HG02970 (cell line): ENCODE measurements around the gene KBTBD12.

Experiments
- ATAC-seq: cut with Tn5 transposase; IDR thresholded peaks from one replicate; pipeline ENCODE4 v1.9.1; 2021; ENCODE audit warnings: mild to moderate bottlenecking, moderate library complexity, moderate number of reproducible peaks; ENCODE audit not compliant: unreplicated experiment, low FRiP score

Gene KBTBD12

GRCh38 chr3:127949446-127950055, 34.5 kb downstream of the KBTBD12 start:
- ATAC-seq, result no peak

- ATAC-seq, result no peak
Observed at GRCh38 chr3:127951276-127951675, 36.2 kb downstream of the KBTBD12 start.

GRCh38 chr3:127953091-127954035, 38.3 kb downstream of the KBTBD12 start:
- no peak for ATAC-seq

GRCh38 chr3:127954640-127955039, 39.6 kb downstream of the KBTBD12 start:
- no peak for ATAC-seq

- no peak for ATAC-seq
Observed at GRCh38 chr3:127955728-127956127, 40.7 kb downstream of the KBTBD12 start.

- no peak for ATAC-seq
Observed at GRCh38 chr3:127959041-127959440, 44.0 kb downstream of the KBTBD12 start.

GRCh38 chr3:127959873-127960272, 44.8 kb downstream of the KBTBD12 start:
- no peak for ATAC-seq

- no peak for ATAC-seq
Observed at GRCh38 chr3:127960421-127960965, 45.5 kb downstream of the KBTBD12 start.

GRCh38 chr3:127961124-127961523, 46.1 kb downstream of the KBTBD12 start:
- no peak for ATAC-seq

GRCh38 chr3:127961963-127962362, 46.9 kb downstream of the KBTBD12 start:
- no peak for ATAC-seq

GRCh38 chr3:127962937-127963336, 47.9 kb downstream of the KBTBD12 start:
- no peak for ATAC-seq

GRCh38 chr3:127964053-127964452, 49.0 kb downstream of the KBTBD12 start:
- ATAC-seq, result no peak

GRCh38 chr3:127964816-127965215, 49.8 kb downstream of the KBTBD12 start:
- no peak for ATAC-seq

GRCh38 chr3:127967316-127967715, 52.3 kb downstream of the KBTBD12 start:
- ATAC-seq, result no peak

GRCh38 chr3:127970966-127971592, 56.0 kb downstream of the KBTBD12 start:
- ATAC-seq, result no peak

- ATAC-seq, result no peak
Observed at GRCh38 chr3:127974226-127974625, 59.2 kb downstream of the KBTBD12 start.

- ATAC-seq, result no peak
Observed at GRCh38 chr3:127975153-127976029, 60.4 kb downstream of the KBTBD12 start.

GRCh38 chr3:127978636-127979035, 63.6 kb downstream of the KBTBD12 start:
- no peak for ATAC-seq

- no peak for ATAC-seq
Observed at GRCh38 chr3:127979473-127979872, 64.4 kb downstream of the KBTBD12 start.

- ATAC-seq, result no peak
Observed at GRCh38 chr3:127981097-127981496, 66.1 kb downstream of the KBTBD12 start.
